Common myeloid progenitor, CD34-positive (primary cell): ENCODE data around the gene PIP5K1C.

Experiments used
- CTCF ChIA-PET: fragments of 350-600 bp; sonication (Branson Sonifier 250); formaldehyde crosslinking; loops from one replicate; lab custom pipeline; 2021; ENCODE audit warnings: antibody characterized with exemption; lab: Charles Lee
- POLR2A ChIA-PET: fragments of 350-600 bp; sonication (Branson Sonifier 250); formaldehyde crosslinking; loops from one replicate; lab custom pipeline; 2021; ENCODE audit warnings: antibody characterized with exemption; lab: Charles Lee
- DNase-seq, 3 donors: peaks; one replicate each; pipeline versions ENCODE4 v3.0.0 to v3.0.0-alpha.2; 2013
- H3K27ac ChIP-seq, 2 experiments: 1 replicate in 1 of 2; 2 replicates in 1 of 2; pipeline ENCODE4 v1.7.0; 2013; ENCODE audit warnings: inconsistent platforms in 2 of 2, low read length in 2 of 2, mild to moderate bottlenecking in 2 of 2, low read depth in 1 of 2, moderate library complexity in 1 of 2; ENCODE audit not compliant: severe bottlenecking in 2 of 2, insufficient read depth in 1 of 2, poor library complexity in 1 of 2
- H3K27me3 ChIP-seq, 5 experiments: replicated peaks in 2 of 5; 1 replicate in 3 of 5; 2 replicates in 2 of 5; pipeline versions ENCODE4 v1.6.1 to v1.7.0; 2013; ENCODE audit warnings: low read length in 4 of 5, mild to moderate bottlenecking in 2 of 5, moderate library complexity in 2 of 5, inconsistent platforms in 1 of 5; ENCODE audit not compliant: insufficient read depth in 5 of 5, control insufficient read depth in 4 of 5
- H3K36me3 ChIP-seq, 4 experiments: 1 replicate in 2 of 4; 2 replicates in 2 of 4; pipeline versions ENCODE4 v1.6.1 to v1.7.0; 2013; ENCODE audit warnings: low read length in 3 of 4, control low read depth in 1 of 4, mild to moderate bottlenecking in 1 of 4; ENCODE audit not compliant: control insufficient read depth in 4 of 4, insufficient read depth in 4 of 4
- H3K4me1 ChIP-seq, 4 experiments: 1 replicate in 3 of 4; 2 replicates in 1 of 4; pipeline versions ENCODE4 v1.6.1 to v1.7.1; 2013; ENCODE audit warnings: low read length in 3 of 4, mild to moderate bottlenecking in 3 of 4, control low read depth in 1 of 4, inconsistent platforms in 1 of 4, moderate library complexity in 1 of 4; ENCODE audit not compliant: control insufficient read depth in 4 of 4, insufficient read depth in 4 of 4; ENCODE audit errors: control extremely low read depth in 1 of 4
- H3K4me3 ChIP-seq, 7 experiments: 1 replicate in 4 of 7; 2 replicates in 3 of 7; pipeline versions ENCODE4 v1.5.1 to v1.7.0; 2013; ENCODE audit warnings: mild to moderate bottlenecking in 7 of 7, low read length in 6 of 7, moderate library complexity in 6 of 7, inconsistent platforms in 2 of 7, low read depth in 2 of 7, control low read depth in 1 of 7; ENCODE audit not compliant: insufficient read depth in 4 of 7, control insufficient read depth in 1 of 7; ENCODE audit errors: extremely low read depth in 1 of 7
- H3K9me3 ChIP-seq, 5 experiments: 1 replicate in 4 of 5; 2 replicates in 1 of 5; pipeline versions ENCODE4 v1.6.1 to v1.7.1; 2013; ENCODE audit warnings: low read length in 4 of 5, mild to moderate bottlenecking in 2 of 5, inconsistent platforms in 1 of 5, low read depth in 1 of 5, moderate library complexity in 1 of 5; ENCODE audit not compliant: control insufficient read depth in 4 of 5, insufficient read depth in 2 of 5; ENCODE audit errors: control extremely low read depth in 1 of 5
- WGBS: methylation state at CpG from one replicate; pipeline ENCODE4 v1.1.5; 2013; ENCODE audit not compliant: insufficient coverage; 5-methylcytosine and 5-hydroxymethylcytosine counted together

Gene PIP5K1C

GRCh38 chr19:3601021-3601420, 99.2 kb downstream of the PIP5K1C start:
- Histone ChIP-seq H3K4me1 (peaks cover 6 to 24% (median 24%) of the 10 kb centered on the region in 4 experiments), H3K36me3 (peaks cover 0 to 20% (median 5%) of the 10 kb centered on the region in 4 experiments), H3K4me3 (no peak overlapping the region), H3K27ac (no peak overlapping the region), H3K27me3 (no peaks in the 10 kb centered on the region), H3K9me3 (no peaks in the 10 kb centered on the region)
- WGBS = 96% methylated on average over 7 of the region's 12 CpGs
- no peak for DNase-seq
- ChIA-PET CTCF (interaction anchor here (0.7 to 1.4 kb wide), 6 partner anchors 9 to 17 kb away, joined by 3 to 7 read pairs (median 4); partner anchors contain the start of gene GIPC3), POLR2A (no interaction called here)

- 97% methylated on average over 28 of the region's 28 CpGs for WGBS
- ChIA-PET POLR2A (interaction anchor here (0.7 kb wide), 1 partner anchor 29 kb away, joined by 3 read pairs; no protein-coding TSS in a partner anchor), CTCF (interaction anchor here (1.4 kb wide), 1 partner anchor 16 kb away, joined by 6 read pairs; no protein-coding TSS in a partner anchor)
- H3K27ac ChIP-seq = no peak overlapping the region
- H3K4me3 ChIP-seq = no peak overlapping the region
- H3K9me3 ChIP-seq = no peaks in the 10 kb centered on the region
- no peaks in the 10 kb centered on the region for H3K27me3 ChIP-seq
- DNase-seq = no peak
- peaks cover 0 to 25% (median 5%) of the 10 kb centered on the region in 4 experiments for H3K36me3 ChIP-seq
- peaks cover 0 to 12% (median 11%) of the 10 kb centered on the region in 4 experiments for H3K4me1 ChIP-seq
These were observed 100.5 kb downstream of the PIP5K1C start for GRCh38 chr19:3599776-3600187.

- DNase-seq = no peak
- H3K4me1 ChIP-seq = no peaks in the 10 kb centered on the region
- H3K27ac ChIP-seq = no peak overlapping the region
- ChIA-PET CTCF (interaction anchor here (0.8 to 1.4 kb wide), 2 partner anchors 8 to 9 kb away, joined by 3 to 4 read pairs; no protein-coding TSS in a partner anchor), POLR2A (no interaction called here)
- 95% methylated on average over 33 of the region's 34 CpGs for WGBS
- no peaks in the 10 kb centered on the region for H3K9me3 ChIP-seq
- H3K27me3 ChIP-seq = no peaks in the 10 kb centered on the region
- no peak overlapping the region for H3K4me3 ChIP-seq
- peaks cover 0 to 16% (median 5%) of the 10 kb centered on the region in 4 experiments for H3K36me3 ChIP-seq
These were observed 104.7 kb downstream of the PIP5K1C start for GRCh38 chr19:3595521-3596061.

GRCh38 chr19:3593156-3593555, 107.1 kb downstream of the PIP5K1C start:
- CTCF ChIA-PET = interaction anchor here (1.1 to 1.3 kb wide), 2 partner anchors 32 to 105 kb away, joined by 3 to 4 read pairs; no protein-coding TSS in a partner anchor
- H3K27ac ChIP-seq = no peak overlapping the region
- 70% methylated on average over 8 of the region's 11 CpGs for WGBS

GRCh38 chr19:3591876-3592613, 108.2 kb downstream of the PIP5K1C start:
- Histone ChIP-seq H3K9me3 (no peaks in the 10 kb centered on the region), H3K4me3 (no peak overlapping the region), H3K36me3 (peaks cover 0 to 5% (median 0%) of the 10 kb centered on the region in 4 experiments), H3K27me3 (no peaks in the 10 kb centered on the region), H3K27ac (no peak overlapping the region), H3K4me1 (no peaks in the 10 kb centered on the region)
- DNase-seq = no peak
- ChIA-PET POLR2A (no interaction called here), CTCF (interaction anchor here (0.8 to 9.4 kb wide), 10 partner anchors 9 to 104 kb away, joined by 3 to 91 read pairs (median 4); partner anchors contain the start of gene TBXA2R)
- WGBS = 98% methylated on average over 9 of the region's 9 CpGs

More at GRCh38 chr19:3593156-3593555, 107.1 kb downstream of the PIP5K1C start:
- Histone ChIP-seq H3K9me3 (no peaks in the 10 kb centered on the region), H3K36me3 (peaks cover 0 to 8% (median 1%) of the 10 kb centered on the region in 4 experiments), H3K4me3 (no peak overlapping the region), H3K4me1 (no peaks in the 10 kb centered on the region), H3K27me3 (no peaks in the 10 kb centered on the region)
- DNase-seq = peak in 2 of 3 donors; percentile 44 to 59
- POLR2A ChIA-PET = no interaction called here

- no peaks in the 10 kb centered on the region for H3K27me3 ChIP-seq
- no peak for DNase-seq
- H3K36me3 ChIP-seq = peaks cover 0 to 5% (median 0%) of the 10 kb centered on the region in 4 experiments
- peaks cover 0 to 4% (median 1%) of the 10 kb centered on the region in 4 experiments for H3K4me1 ChIP-seq
- H3K4me3 ChIP-seq = no peak overlapping the region
- no peak overlapping the region for H3K27ac ChIP-seq
- 100% methylated on average over 8 of the region's 8 CpGs for WGBS
- CTCF ChIA-PET = interaction anchor here (1.0 to 9.4 kb wide), 10 partner anchors 8 to 65 kb away, joined by 3 to 91 read pairs (median 5); partner anchors contain the start of genes MFSD12 and TBXA2R
- POLR2A ChIA-PET = interaction anchor here (0.6 to 0.9 kb wide), 2 partner anchors 14 to 46 kb away, joined by 3 read pairs; no protein-coding TSS in a partner anchor
- no peaks in the 10 kb centered on the region for H3K9me3 ChIP-seq
These were observed 109.1 kb downstream of the PIP5K1C start for GRCh38 chr19:3590991-3591659.
